GM18870 (cell line): ENCODE data around the gene EFHB.
"Not testable (repeated sequence)": the region's sequence is repeated elsewhere in the genome, so short reads cannot be mapped to it uniquely, and the experiment has no call there.

Experiments used
- ATAC-seq: cut with Tn5 transposase; IDR thresholded peaks from one replicate; pipeline ENCODE4 v1.9.1; 2021; ENCODE audit warnings: moderate library complexity; ENCODE audit not compliant: unreplicated experiment

EFHB gene

DNA sequence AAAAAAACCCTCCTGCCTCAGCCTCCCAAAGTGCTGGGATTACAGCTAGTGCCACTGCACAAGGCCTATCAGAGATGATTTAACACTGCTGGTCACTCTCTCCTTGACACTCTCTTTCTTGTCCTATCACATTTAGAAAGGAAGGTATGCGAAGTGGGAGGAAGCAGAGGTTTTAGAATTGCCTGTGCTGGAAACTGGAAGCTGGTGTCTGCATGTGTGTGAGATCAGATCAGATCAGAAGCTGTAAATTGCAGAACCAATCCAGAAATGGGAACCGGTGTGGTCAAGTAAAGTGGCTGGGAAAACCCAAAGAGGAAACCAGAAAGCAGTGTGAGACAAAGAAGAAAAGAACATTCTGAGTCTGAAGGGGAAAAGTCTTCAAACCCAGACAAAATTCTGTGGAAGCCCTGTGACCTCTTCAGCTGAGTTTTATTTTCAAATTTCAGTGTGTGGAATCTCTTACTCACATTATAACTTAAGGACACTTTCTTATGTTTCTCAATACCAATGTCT, 2.8 kb downstream of the EFHB start:
- peak; percentile 89 for ATAC-seq

GRCh38 chr3:19920401-19921080, 13.5 kb downstream of the EFHB start:
- no peak for ATAC-seq

GRCh38 chr3:19917167-19917566, 16.9 kb downstream of the EFHB start:
- ATAC-seq = no peak

DNA sequence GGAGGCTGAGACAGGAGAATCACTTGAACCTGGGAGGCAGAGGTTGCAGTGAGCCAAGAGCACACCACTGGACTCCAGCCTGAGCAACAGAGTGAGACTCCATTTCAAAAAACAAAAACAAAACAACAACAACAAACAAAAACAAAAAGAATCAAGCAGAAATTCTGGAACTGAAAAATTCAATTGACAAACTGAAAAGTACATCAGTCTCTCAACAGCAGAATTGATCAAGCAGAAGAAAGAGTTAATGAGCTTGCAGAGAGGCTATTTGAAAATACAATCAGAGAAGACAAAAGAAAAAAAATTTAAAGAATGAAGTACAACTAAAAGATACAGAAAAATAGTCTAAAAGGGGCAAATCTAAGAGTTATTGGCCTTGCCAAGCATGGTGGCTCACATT, 22.6 kb downstream of the EFHB start:
- no peak for ATAC-seq

DNA sequence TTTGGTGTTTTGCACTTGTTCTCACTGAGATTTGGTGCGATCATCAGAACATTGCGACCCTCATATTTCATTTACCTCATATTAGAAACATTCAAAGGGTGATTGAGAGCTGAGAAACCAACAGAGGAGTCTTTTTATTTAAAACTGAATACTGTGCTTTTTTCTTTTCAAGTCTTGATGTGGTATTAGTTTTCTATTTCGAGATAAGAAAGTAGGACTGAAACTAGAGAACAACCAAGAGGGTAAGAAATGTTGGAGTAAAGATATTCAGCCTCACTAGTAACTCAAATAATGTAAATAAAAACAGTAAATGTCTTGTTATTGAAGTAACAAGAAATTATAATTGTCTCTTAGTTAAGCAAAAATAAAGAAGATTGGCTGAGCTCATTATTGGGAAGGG, 26.5 kb downstream of the EFHB start:
- ATAC-seq = no peak

- ATAC-seq = no peak
Observed at GRCh38 chr3:19903649-19904048, 30.4 kb downstream of the EFHB start.

DNA sequence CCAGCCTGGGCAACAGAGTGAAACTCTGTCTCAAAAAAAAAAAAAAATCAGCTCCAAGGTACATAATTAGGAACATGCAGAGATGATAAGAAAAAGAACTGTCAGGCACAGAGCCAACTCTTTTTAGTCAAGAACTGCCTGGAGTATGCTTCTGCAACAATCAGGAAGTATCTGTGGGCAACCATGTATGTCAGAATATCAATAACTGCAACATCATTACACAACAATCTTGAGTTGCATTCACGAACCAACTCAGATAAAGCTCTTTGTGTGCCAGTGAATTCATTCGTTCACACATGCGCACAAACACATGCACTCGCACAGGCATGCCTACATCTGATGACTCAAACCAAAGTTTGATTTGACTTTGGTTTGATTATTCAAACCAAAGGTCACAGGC, 32.1 kb downstream of the EFHB start:
- no peak for ATAC-seq

DNA sequence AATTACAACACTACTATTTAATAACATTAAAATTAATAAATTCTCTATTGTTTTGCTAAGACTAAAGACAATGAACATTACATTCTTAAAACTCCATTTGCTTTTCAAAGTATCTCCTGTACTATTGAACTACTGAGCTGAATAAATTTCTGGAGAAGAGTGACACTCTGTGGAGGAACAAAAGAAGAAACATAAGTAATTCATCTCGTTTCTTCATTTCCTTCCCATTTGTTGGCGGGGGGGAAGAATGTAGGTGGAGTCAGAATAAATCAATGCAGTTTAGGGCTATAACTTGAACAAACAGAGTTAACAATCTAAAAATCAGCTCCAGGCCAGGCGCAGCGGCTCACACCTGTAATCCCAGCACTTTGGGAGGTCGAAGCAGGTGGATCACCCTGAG, 32.7 kb downstream of the EFHB start:
- ATAC-seq = no peak

DNA sequence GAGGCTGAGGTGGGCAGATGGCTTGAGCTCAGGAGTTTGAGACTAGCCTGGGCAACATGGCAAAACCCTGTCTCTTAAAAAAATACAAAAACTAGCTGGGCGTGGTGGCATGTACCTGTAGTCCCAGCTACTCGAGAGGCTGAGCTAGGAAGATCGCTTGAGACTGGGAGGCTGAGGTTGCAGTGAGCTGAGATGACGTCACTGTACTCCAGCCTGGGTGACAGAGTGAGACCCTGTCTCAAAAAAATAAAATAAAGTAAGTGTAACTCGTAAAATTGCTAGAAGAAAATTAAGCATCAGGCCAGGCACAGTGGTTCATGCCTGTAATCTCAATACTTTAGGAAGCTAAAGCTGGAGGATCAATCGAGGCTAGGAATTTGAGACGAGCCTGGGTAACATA, 34.2 kb downstream of the EFHB start:
- ATAC-seq = not testable (repeated sequence)

GRCh38 chr3:19899264-19899663, 34.8 kb downstream of the EFHB start:
- no peak for ATAC-seq

GRCh38 chr3:19898721-19899120, 35.3 kb downstream of the EFHB start:
- ATAC-seq = no peak

GRCh38 chr3:19891740-19892139, 42.3 kb downstream of the EFHB start:
- no peak for ATAC-seq

DNA sequence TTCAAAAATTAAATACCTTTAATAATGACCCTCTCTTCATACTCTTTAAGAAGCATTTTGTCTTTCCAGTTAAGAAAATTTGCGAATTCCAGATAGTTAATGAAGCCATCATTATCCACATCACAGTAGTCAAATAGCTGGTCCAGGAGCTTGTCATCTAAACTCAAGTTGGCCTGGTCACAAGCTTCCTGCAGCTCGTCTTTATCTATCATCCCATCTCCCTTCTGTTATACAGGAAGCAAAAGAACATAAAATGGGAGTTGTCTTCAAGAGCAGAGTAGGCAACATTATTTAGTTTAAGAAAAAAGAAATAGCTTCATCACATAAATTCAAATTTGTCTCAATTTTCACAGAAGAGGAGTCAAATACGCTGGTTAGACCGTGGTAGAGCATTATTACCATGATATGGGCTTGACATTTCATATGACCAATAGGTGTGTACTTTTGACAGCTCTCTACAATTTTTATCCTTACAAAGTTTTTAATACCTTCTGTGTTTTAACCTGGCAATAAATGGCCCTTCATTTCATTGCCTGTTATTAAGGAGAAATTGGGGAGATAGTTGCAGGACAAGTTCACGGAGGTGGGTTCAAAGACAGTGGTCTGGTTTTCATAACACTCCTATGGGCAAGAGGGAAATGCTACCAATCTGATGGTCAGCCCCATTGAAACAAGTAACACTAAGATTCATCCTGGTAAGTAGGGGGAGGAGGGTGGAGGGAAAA, 45.4 kb downstream of the EFHB start:
- no peak for ATAC-seq

GRCh38 chr3:19887122-19887521, 46.9 kb downstream of the EFHB start:
- ATAC-seq = not testable (repeated sequence)

DNA sequence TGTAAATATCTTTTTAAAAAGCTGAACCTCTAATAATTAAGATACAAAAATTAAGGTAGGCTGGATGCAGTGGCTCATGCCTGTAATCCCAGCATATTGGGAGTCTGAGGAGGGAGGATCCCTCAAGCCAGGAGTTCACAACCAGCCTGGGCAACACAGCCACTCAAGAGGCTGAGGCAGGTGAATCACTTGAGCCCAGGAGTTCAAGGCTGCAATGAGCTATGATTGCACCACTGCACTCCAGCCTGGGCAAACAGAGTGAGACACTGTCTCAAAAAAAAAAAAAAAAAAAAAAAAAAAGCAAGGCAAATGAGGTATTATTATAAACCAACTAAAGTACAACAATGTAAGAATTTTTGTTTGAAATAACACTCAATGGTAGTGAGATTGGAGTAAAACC, 47.6 kb downstream of the EFHB start:
- ATAC-seq = no peak

- no peak for ATAC-seq
Observed at GRCh38 chr3:19885468-19885867, 48.5 kb downstream of the EFHB start.

DNA sequence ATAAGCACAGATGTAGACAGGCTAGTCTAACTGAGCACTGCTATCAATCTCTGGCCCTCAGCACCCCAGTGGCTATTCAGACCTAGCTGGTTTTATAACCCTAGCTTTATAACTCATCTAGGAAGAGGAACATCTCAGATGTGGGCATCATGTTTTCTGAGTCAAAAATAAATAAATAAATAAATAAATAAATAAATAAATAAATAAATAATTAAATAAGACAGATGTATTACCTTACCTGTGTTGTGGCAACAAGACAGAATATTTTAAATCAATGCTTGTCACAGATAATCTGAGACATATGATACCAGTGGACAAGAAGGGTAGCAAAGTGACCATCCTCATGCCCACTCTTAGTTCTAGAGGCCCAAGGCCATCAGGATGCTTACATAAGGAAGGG, 52.2 kb downstream of the EFHB start:
- no peak for ATAC-seq

DNA sequence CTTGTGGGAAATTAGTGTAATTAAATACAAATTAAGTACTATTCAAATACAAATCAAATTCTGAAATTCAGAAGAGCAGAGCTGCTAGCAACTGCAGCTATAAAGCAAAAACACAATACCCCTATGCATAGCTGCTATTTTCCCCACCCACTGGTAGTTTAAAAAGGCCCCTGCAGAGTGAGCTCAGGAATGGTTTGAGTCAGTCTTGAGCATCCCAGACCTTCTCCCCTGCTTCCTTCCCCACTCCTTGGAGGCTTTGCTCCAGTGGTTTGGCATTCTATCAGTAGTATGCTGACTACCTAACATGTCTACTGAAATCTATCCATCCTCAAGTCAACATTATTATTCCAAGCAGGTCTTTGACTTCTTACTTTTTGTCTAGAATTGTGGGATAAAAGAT, 53.0 kb downstream of the EFHB start:
- ATAC-seq = no peak

DNA sequence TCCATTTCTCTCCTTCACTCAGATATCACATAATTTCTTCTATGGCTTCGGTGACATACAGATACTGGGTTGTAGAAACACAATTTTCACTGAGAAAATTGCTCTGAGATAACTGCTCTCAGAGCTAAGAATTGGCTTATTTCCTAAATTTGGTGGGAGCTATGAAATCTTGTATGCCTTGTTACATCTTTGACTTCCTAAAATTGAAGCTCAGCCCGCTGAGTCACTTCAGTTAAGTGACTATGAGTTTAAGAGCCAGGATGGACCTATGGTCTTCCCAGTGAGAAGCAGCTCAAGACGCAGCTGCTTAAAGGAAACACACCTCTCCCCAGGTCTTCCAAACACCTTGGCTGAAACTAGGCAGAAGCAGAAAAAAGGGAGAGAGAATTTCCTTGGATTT, 56.4 kb downstream of the EFHB start:
- ATAC-seq = no peak

DNA sequence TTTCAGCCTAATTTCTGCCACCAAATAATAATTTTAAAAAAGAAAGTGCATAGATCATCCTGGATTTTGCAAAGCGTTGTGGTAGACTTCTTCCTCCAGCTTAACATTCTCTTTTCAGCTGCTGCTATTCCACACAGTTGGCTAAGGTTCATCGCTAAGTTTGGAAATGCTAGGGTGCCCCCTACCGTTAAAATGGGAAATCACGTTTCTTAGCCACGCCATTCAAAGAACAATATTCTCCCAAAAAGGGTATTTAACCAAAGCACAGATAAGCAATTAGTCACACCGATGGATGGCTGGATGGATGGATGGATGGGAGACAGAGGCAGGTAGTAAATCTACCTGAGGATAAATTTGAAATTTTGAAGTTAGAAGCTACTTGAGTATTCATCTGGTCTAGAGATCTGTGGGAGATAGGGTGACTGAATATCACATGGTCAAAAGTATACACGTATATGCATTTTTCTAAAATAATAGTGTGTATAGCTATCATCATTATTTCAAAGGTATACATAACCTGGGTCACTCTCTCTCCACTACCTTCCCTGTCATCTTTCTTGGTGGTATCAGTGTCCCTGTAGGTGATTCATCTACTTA, 67.2 kb downstream of the EFHB start:
- ATAC-seq = peak; percentile 92

GRCh38 chr3:19855318-19855717, 78.7 kb downstream of the EFHB start:
- not testable (repeated sequence) for ATAC-seq

DNA sequence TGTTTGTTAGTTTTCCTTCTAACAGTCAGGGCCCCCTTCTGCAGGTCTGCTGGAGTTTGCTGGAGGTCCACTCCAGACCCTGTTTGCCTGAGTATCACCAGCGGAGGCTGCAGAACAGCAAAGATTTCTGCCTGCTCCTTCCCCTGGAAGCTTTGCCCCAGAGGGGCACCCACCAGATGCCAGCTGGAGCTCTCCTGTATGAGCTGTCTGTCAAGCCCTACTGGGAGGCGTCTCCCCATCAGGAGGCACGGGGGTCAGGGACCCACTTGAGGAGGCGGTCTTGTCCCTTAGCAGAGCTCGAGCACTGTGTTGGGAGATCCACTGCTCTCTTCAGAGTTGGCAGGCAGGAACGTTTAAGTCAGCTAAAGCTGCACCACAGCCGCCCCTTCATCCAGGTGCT, 87.4 kb downstream of the EFHB start:
- not testable (repeated sequence) for ATAC-seq
